K562 (cell line): ENCODE data around the gene TYW5.

Experiments used
- CEBPG ChIP-seq, 3 experiments: fragments of 200-800 bp in 1 of 3; sonication (Bioruptor generic) in 1 of 3; sonication (generic) in 1 of 3; formaldehyde crosslinking in 1 of 3; IDR thresholded peaks in 2 of 3; conservative IDR thresholded peaks in 1 of 3; 2 replicates each; pipeline versions ENCODE4 v1.6.1 to v1.8.0; 2016 to 2022; ENCODE audit warnings: missing compliant biosample characterization in 2 of 3, missing genetic modification characterization in 2 of 3, mild to moderate bottlenecking in 1 of 3, missing genetic modification reagents in 1 of 3
- E2F5 ChIP-seq: sonication (generic); formaldehyde crosslinking; IDR thresholded peaks from 2 replicates; pipeline ENCODE4 v1.8.0; 2022; ENCODE audit warnings: mild to moderate bottlenecking, missing genetic modification reagents
- EZH2 ChIP-seq: IDR thresholded peaks from 2 replicates; pipeline ENCODE4 v1.6.1; 2012; ENCODE audit warnings: low read depth, mild to moderate bottlenecking, inconsistent platforms, low read length, borderline replicate concordance
- FOXJ2 ChIP-seq: fragments of 200-800 bp; sonication (Bioruptor generic); IDR thresholded peaks from 2 replicates; pipeline ENCODE4 v1.6.1; 2016; ENCODE audit warnings: missing genetic modification characterization, missing compliant biosample characterization
- GMEB1 ChIP-seq: fragments of 250-450 bp; sonication (Bioruptor Pico); IDR thresholded peaks from 2 replicates; pipeline ENCODE4 v1.4.0; 2020; ENCODE audit warnings: mild to moderate bottlenecking
- POLR3G ChIP-seq: IDR thresholded peaks from 2 replicates; pipeline ENCODE4 v1.6.1; 2011; ENCODE audit not compliant: insufficient read length, insufficient replicate concordance; ENCODE audit errors: extremely low read depth
- REST ChIP-seq, 2 experiments: fragments of 450-650 bp; formaldehyde crosslinking in 1 of 2; IDR thresholded peaks; 2 replicates each; pipeline versions ENCODE4 v1.4.0 to v1.6.1; 2014 to 2020; ENCODE audit warnings: mild to moderate bottlenecking in 2 of 2, borderline replicate concordance in 1 of 2, low read depth in 1 of 2
- RNF2 ChIP-seq: sonication (generic); IDR thresholded peaks from 2 replicates; pipeline ENCODE4 v1.6.1; 2016
- TF ChIP-seq, protein P1 (sequence below): IDR thresholded peaks from 3 replicates; pipeline ENCODE4 v1.6.1; 2011; ENCODE audit warnings: borderline replicate concordance, mild to moderate bottlenecking, moderate library complexity; ENCODE audit not compliant: insufficient read length; ENCODE audit errors: extremely low read depth
- TF ChIP-seq, protein P2 (sequence below): sonication (generic); formaldehyde crosslinking; IDR thresholded peaks from 2 replicates; pipeline ENCODE4 v1.9.0; 2022; ENCODE audit warnings: mild to moderate bottlenecking, missing genetic modification reagents

DNA sequence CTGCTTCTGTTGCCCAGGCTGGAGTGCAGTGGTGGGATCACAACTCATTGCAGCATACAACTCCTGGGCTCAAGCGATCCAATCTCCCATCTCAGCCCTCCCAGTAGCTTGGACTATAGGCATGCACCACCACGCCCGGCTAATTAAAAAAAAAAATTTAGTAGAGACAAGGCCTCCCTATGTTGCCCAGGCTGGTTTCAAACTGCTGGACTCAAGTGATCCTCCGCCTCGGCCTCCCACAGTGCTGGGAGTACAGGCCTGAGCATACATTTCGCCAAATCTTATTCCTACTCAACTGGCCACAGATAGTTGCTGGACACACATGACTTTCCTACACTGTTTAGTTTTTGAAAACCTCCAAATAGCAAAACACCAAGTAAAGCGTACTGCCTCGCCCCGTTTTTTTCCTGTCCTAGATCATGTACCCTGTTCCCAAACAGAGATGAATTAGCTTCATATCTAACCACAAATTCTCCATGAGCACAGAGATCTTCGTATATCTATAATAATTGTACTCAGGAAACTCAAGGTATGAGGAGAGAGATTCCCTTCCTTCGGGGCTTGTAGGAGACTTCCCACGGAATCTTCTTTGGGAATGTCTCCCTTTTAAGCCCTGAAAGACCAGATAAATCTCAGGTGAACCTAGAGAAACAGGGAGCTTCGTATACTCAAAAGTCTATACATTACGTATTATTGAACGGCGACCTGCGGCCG is 44.8 kb downstream of the TYW5 start:
- TF ChIP-seq, protein P1, sequence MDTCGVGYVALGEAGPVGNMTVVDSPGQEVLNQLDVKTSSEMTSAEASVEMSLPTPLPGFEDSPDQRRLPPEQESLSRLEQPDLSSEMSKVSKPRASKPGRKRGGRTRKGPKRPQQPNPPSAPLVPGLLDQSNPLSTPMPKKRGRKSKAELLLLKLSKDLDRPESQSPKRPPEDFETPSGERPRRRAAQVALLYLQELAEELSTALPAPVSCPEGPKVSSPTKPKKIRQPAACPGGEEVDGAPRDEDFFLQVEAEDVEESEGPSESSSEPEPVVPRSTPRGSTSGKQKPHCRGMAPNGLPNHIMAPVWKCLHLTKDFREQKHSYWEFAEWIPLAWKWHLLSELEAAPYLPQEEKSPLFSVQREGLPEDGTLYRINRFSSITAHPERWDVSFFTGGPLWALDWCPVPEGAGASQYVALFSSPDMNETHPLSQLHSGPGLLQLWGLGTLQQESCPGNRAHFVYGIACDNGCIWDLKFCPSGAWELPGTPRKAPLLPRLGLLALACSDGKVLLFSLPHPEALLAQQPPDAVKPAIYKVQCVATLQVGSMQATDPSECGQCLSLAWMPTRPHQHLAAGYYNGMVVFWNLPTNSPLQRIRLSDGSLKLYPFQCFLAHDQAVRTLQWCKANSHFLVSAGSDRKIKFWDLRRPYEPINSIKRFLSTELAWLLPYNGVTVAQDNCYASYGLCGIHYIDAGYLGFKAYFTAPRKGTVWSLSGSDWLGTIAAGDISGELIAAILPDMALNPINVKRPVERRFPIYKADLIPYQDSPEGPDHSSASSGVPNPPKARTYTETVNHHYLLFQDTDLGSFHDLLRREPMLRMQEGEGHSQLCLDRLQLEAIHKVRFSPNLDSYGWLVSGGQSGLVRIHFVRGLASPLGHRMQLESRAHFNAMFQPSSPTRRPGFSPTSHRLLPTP = no peak
- TF ChIP-seq E2F5 (no peak), RNF2 (no peak), POLR3G (no peak), REST (IDR thresholded peaks at IDR 0.05; ENCODE audit: borderline replicate concordance) (no peak), REST (CRISPR knock-in tag; IDR thresholded peaks at IDR 0.05; ENCODE audit: low read depth) (no peak), GMEB1 (no peak), FOXJ2 (tag) (no peak), EZH2 (no peak), CEBPG (CRISPR knock-in tag; IDR thresholded peaks at IDR 0.05) (no peak), CEBPG (tag; conservative IDR thresholded peaks at IDR 0.05 in 1 of 2, IDR thresholded peaks at IDR 0.05 in 1 of 2) (no peak)
- TF ChIP-seq, protein P2, sequence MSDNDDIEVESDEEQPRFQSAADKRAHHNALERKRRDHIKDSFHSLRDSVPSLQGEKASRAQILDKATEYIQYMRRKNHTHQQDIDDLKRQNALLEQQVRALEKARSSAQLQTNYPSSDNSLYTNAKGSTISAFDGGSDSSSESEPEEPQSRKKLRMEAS (CRISPR knock-in tag) = no peak
